ENCODE results near the gene ZCCHC10.

DNA sequence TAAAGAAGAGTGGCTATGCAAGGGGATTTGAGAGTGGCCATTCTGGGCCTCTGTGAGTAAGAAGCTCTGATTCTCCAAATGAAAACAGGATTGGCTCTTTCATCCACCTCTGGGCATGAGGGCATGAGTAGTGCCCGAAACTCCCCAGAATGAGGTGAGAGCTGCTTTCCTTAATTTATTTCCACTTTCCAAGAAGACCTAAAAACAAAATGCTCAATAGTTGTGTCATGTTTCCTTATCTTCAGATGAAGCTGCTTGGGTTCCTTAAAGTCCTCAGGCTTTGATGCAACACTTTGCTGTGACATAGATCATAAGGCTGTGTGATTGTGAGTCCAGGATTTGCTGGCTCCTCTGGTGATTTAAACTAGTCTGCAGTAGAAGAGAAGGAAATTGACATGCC is 3.1 kb upstream of the ZCCHC10 start:
- TF ChIP-seq TCF7 (IDR thresholded peaks at IDR 0.05; ENCODE audit: borderline replicate concordance) (no peak), HDAC6 (IDR thresholded peaks at IDR 0.05; ENCODE audit: unreplicated experiment) (no peak), TAF1 (IDR thresholded peaks at IDR 0.05; ENCODE audit: borderline replicate concordance, low read depth, low read length) (no peak), SIN3A (IDR thresholded peaks at IDR 0.05; ENCODE audit: low read depth, low read length) (no peak), NFIC (IDR thresholded peaks at IDR 0.05; ENCODE audit: low read depth, low read length) (no peak), POLR2A (IDR thresholded peaks at IDR 0.05; ENCODE audit: low read depth, low read length) (no peak), POLR2AphosphoS5 (IDR thresholded peaks at IDR 0.05; ENCODE audit: low read length) (no peak), CHD4 (IDR thresholded peaks at IDR 0.05) (no peak), ZNF24 (IDR thresholded peaks at IDR 0.05) (no peak), MXI1 (IDR thresholded peaks at IDR 0.05; ENCODE audit: low read depth, low read length) (no peak)
- TF ChIP-seq, protein P1, sequence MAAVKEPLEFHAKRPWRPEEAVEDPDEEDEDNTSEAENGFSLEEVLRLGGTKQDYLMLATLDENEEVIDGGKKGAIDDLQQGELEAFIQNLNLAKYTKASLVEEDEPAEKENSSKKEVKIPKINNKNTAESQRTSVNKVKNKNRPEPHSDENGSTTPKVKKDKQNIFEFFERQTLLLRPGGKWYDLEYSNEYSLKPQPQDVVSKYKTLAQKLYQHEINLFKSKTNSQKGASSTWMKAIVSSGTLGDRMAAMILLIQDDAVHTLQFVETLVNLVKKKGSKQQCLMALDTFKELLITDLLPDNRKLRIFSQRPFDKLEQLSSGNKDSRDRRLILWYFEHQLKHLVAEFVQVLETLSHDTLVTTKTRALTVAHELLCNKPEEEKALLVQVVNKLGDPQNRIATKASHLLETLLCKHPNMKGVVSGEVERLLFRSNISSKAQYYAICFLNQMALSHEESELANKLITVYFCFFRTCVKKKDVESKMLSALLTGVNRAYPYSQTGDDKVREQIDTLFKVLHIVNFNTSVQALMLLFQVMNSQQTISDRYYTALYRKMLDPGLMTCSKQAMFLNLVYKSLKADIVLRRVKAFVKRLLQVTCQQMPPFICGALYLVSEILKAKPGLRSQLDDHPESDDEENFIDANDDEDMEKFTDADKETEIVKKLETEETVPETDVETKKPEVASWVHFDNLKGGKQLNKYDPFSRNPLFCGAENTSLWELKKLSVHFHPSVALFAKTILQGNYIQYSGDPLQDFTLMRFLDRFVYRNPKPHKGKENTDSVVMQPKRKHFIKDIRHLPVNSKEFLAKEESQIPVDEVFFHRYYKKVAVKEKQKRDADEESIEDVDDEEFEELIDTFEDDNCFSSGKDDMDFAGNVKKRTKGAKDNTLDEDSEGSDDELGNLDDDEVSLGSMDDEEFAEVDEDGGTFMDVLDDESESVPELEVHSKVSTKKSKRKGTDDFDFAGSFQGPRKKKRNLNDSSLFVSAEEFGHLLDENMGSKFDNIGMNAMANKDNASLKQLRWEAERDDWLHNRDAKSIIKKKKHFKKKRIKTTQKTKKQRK (IDR thresholded peaks at IDR 0.05; ENCODE audit: low read depth, low read length): no peak
- TF ChIP-seq, protein P2, sequence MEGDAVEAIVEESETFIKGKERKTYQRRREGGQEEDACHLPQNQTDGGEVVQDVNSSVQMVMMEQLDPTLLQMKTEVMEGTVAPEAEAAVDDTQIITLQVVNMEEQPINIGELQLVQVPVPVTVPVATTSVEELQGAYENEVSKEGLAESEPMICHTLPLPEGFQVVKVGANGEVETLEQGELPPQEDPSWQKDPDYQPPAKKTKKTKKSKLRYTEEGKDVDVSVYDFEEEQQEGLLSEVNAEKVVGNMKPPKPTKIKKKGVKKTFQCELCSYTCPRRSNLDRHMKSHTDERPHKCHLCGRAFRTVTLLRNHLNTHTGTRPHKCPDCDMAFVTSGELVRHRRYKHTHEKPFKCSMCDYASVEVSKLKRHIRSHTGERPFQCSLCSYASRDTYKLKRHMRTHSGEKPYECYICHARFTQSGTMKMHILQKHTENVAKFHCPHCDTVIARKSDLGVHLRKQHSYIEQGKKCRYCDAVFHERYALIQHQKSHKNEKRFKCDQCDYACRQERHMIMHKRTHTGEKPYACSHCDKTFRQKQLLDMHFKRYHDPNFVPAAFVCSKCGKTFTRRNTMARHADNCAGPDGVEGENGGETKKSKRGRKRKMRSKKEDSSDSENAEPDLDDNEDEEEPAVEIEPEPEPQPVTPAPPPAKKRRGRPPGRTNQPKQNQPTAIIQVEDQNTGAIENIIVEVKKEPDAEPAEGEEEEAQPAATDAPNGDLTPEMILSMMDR (IDR thresholded peaks at IDR 0.05 in 2 of 3, conservative IDR thresholded peaks at IDR 0.05 in 1 of 3; ENCODE audit: control insufficient read depth in 2 of 3, extremely low read depth in 1 of 3, insufficient read depth in 1 of 3, low read depth in 3 of 3, low read length in 3 of 3): no peak
- TF ChIP-seq, protein P3, sequence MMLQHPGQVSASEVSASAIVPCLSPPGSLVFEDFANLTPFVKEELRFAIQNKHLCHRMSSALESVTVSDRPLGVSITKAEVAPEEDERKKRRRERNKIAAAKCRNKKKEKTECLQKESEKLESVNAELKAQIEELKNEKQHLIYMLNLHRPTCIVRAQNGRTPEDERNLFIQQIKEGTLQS (IDR thresholded peaks at IDR 0.05; ENCODE audit: borderline replicate concordance, extremely low read depth, low read depth, low read length): no peak
